CD4-positive, alpha-beta memory T cell (primary cell): Measurements from ENCODE around the gene ADAMTS16. TPM values are rescaled to one million over a fixed set of nuclear protein-coding genes. Genes with fewer than 3 reads are reported as not detected.

Source experiments
- CTCF ChIA-PET: fragments of 350-600 bp; sonication (Branson Sonifier 250); formaldehyde crosslinking; loops from one replicate; lab custom pipeline; 2021; ENCODE audit warnings: inconsistent platforms; ENCODE audit not compliant: partially characterized antibody; lab: Charles Lee
- POLR2A ChIA-PET: fragments of 350-600 bp; sonication (Branson Sonifier 250); formaldehyde crosslinking; loops from one replicate; lab custom pipeline; 2021; ENCODE audit not compliant: partially characterized antibody; lab: Charles Lee
- DNase-seq, 5 donors: peaks; one replicate each; pipeline versions ENCODE4 v3.0.0 to v3.0.0-alpha.2; 2020 to 2022; ENCODE audit warnings: mixed read lengths in 1 of 5
- H3K27ac ChIP-seq: one replicate; pipeline ENCODE4 v1.7.0; 2013; ENCODE audit warnings: low read depth, low read length
- H3K27me3 ChIP-seq: 2 replicates; pipeline ENCODE4 v1.7.0; 2013; ENCODE audit warnings: mild to moderate bottlenecking, low read length, moderate library complexity; ENCODE audit not compliant: insufficient read depth
- H3K36me3 ChIP-seq: 2 replicates; pipeline ENCODE4 v1.7.0; 2013; ENCODE audit warnings: mild to moderate bottlenecking, low read length, moderate library complexity; ENCODE audit not compliant: insufficient read depth
- H3K4me1 ChIP-seq: 2 replicates; pipeline ENCODE4 v1.7.0; 2013; ENCODE audit warnings: mild to moderate bottlenecking, low read length, moderate library complexity; ENCODE audit not compliant: insufficient read depth
- H3K4me3 ChIP-seq, 2 donors: one replicate each; pipeline ENCODE4 v1.7.0; 2013; ENCODE audit warnings: low read length in 2 of 2, mild to moderate bottlenecking in 1 of 2
- H3K9me3 ChIP-seq, 2 donors: one replicate each; pipeline ENCODE4 v1.7.0; 2013; ENCODE audit warnings: low read length in 2 of 2, control low read depth in 1 of 2; ENCODE audit not compliant: control insufficient read depth in 1 of 2
- H3K27ac Mint-ChIP-seq, 7 donors: one replicate each; pipeline ENCODE4 v1.8.0; 2020 to 2021; ENCODE audit warnings: mixed read lengths in 7 of 7, mild to moderate bottlenecking in 6 of 7, inconsistent platforms in 3 of 7, moderate library complexity in 3 of 7
- H3K27me3 Mint-ChIP-seq, 2 donors: one replicate each; pipeline ENCODE4 v1.8.0; 2020 to 2021; ENCODE audit warnings: mixed read lengths in 2 of 2
- H3K36me3 Mint-ChIP-seq, 2 donors: one replicate each; pipeline ENCODE4 v1.8.0; 2020 to 2021; ENCODE audit warnings: mixed read lengths in 2 of 2, inconsistent platforms in 1 of 2, mild to moderate bottlenecking in 1 of 2
- H3K4me1 Mint-ChIP-seq, 4 donors: one replicate each; pipeline ENCODE4 v1.8.0; 2020 to 2021; ENCODE audit warnings: mixed read lengths in 4 of 4, mild to moderate bottlenecking in 1 of 4
- H3K4me3 Mint-ChIP-seq, 8 donors: one replicate each; pipeline ENCODE4 v1.8.0; 2020 to 2021; ENCODE audit warnings: mixed read lengths in 8 of 8, mild to moderate bottlenecking in 7 of 8, moderate library complexity in 6 of 8, inconsistent platforms in 3 of 8
- H3K9me3 Mint-ChIP-seq, 8 donors: one replicate each; pipeline ENCODE4 v1.8.0; 2020 to 2021; ENCODE audit warnings: mixed read lengths in 8 of 8, mild to moderate bottlenecking in 5 of 8, inconsistent platforms in 3 of 8, moderate library complexity in 1 of 8
- intact Hi-C: fragments of 100-400 bp; cut with micrococcal nuclease; formaldehyde crosslinking; loops from one replicate; pipeline ENCODE4 v1.15.1; 2023
- polyA plus RNA-seq, 2 donors: library from polyadenylated mRNA; unstranded; fragments of 300-500 nt; fragmentation: Illumina TruSeq; gene quantifications; one replicate each; pipeline ENCODE4 v1.2.3, GENCODE V29; 2021
- total RNA-seq, 2 experiments: library from RNA; stranded (reverse); gene quantifications; one replicate each; pipeline ENCODE4 v1.2.3, GENCODE V29; 2021

The ADAMTS16 gene
- total and polyA plus RNA-seq, 4 experiments from 2014 or later, result not detected

- H3K9me3 ChIP-seq, result no peaks in the 10 kb centered on the region
- no peaks in the 10 kb centered on the region for H3K36me3 Mint-ChIP-seq
- H3K27ac Mint-ChIP-seq, result no peak overlapping the region
- H3K4me1 Mint-ChIP-seq, result no peaks in the 10 kb centered on the region
- no peak overlapping the region for H3K4me3 ChIP-seq
- H3K27me3 Mint-ChIP-seq, result peaks cover 0 to 4% of the 10 kb centered on the region in 2 donors
- POLR2A ChIA-PET, result no interaction called here
- H3K27me3 ChIP-seq, result no peaks in the 10 kb centered on the region
- no peaks in the 10 kb centered on the region for H3K4me1 ChIP-seq
- no peak overlapping the region for H3K27ac ChIP-seq
- peaks cover 2 to 23% (median 12%) of the 10 kb centered on the region in 8 donors for H3K9me3 Mint-ChIP-seq
- intact Hi-C loops, result no loop called here
- no peaks in the 10 kb centered on the region for H3K36me3 ChIP-seq
- DNase-seq, result no peak
- CTCF ChIA-PET, result no interaction called here
- no peak overlapping the region for H3K4me3 Mint-ChIP-seq
These were observed 145.8 kb downstream of the ADAMTS16 start for GRCh38 chr5:5285906-5286305.

GRCh38 chr5:5287419-5287818 lies 147.3 kb downstream of the ADAMTS16 start:
- H3K36me3 Mint-ChIP-seq, result no peaks in the 10 kb centered on the region
- H3K9me3 Mint-ChIP-seq, result peaks cover 0 to 20% (median 13%) of the 10 kb centered on the region in 8 donors
- H3K27me3 Mint-ChIP-seq, result peaks cover 0 to 4% of the 10 kb centered on the region in 2 donors
- H3K9me3 ChIP-seq, result no peaks in the 10 kb centered on the region
- H3K4me3 Mint-ChIP-seq, result no peak overlapping the region
- no peak overlapping the region for H3K27ac Mint-ChIP-seq
- intact Hi-C loops, result no loop called here
- H3K27me3 ChIP-seq, result no peaks in the 10 kb centered on the region
- no peaks in the 10 kb centered on the region for H3K4me1 Mint-ChIP-seq
- no peaks in the 10 kb centered on the region for H3K36me3 ChIP-seq
- CTCF ChIA-PET, result no interaction called here
- no peaks in the 10 kb centered on the region for H3K4me1 ChIP-seq
- no peak overlapping the region for H3K4me3 ChIP-seq
- H3K27ac ChIP-seq, result no peak overlapping the region
- DNase-seq, result no peak
- POLR2A ChIA-PET, result no interaction called here

- no peaks in the 10 kb centered on the region for H3K27me3 ChIP-seq
- H3K9me3 Mint-ChIP-seq, result peaks cover 0 to 18% (median 15%) of the 10 kb centered on the region in 8 donors
- peaks cover 0 to 1% of the 10 kb centered on the region in 2 donors for H3K27me3 Mint-ChIP-seq
- ChIA-PET POLR2A (no interaction called here), CTCF (no interaction called here)
- no peaks in the 10 kb centered on the region for H3K4me1 Mint-ChIP-seq
- H3K4me1 ChIP-seq, result no peaks in the 10 kb centered on the region
- no peak overlapping the region for H3K4me3 ChIP-seq
- no peak overlapping the region for H3K4me3 Mint-ChIP-seq
- H3K27ac ChIP-seq, result no peak overlapping the region
- no peak overlapping the region for H3K27ac Mint-ChIP-seq
- no peaks in the 10 kb centered on the region for H3K36me3 ChIP-seq
- no peaks in the 10 kb centered on the region for H3K36me3 Mint-ChIP-seq
- no peaks in the 10 kb centered on the region for H3K9me3 ChIP-seq
- no peak for DNase-seq
- intact Hi-C loops, result no loop called here
These were observed 148.1 kb downstream of the ADAMTS16 start for GRCh38 chr5:5288201-5288600.

- Histone ChIP-seq H3K4me3 (no peak overlapping the region), H3K27ac (no peak overlapping the region), H3K27me3 (no peaks in the 10 kb centered on the region), H3K36me3 (no peaks in the 10 kb centered on the region), H3K4me1 (no peaks in the 10 kb centered on the region), H3K9me3 (no peaks in the 10 kb centered on the region)
- Mint-ChIP-seq H3K9me3 (peaks cover 0 to 17% (median 10%) of the 10 kb centered on the region in 8 donors), H3K27ac (no peak overlapping the region), H3K4me1 (no peaks in the 10 kb centered on the region), H3K4me3 (no peak overlapping the region), H3K27me3 (peaks cover 0 to 1% of the 10 kb centered on the region in 2 donors), H3K36me3 (no peaks in the 10 kb centered on the region)
- DNase-seq, result no peak
- intact Hi-C loops, result no loop called here
- ChIA-PET CTCF (no interaction called here), POLR2A (no interaction called here)
These were observed 149.4 kb downstream of the ADAMTS16 start for GRCh38 chr5:5289537-5289936.

- Mint-ChIP-seq H3K27me3 (peaks cover 0 to under 1% of the 10 kb centered on the region in 2 donors), H3K9me3 (peaks cover 0 to 12% (median 7%) of the 10 kb centered on the region in 8 donors), H3K27ac (no peak overlapping the region), H3K36me3 (no peaks in the 10 kb centered on the region), H3K4me3 (no peak overlapping the region), H3K4me1 (no peaks in the 10 kb centered on the region)
- no peaks in the 10 kb centered on the region for H3K4me1 ChIP-seq
- CTCF ChIA-PET, result no interaction called here
- no peak overlapping the region for H3K27ac ChIP-seq
- intact Hi-C loops, result no loop called here
- no peaks in the 10 kb centered on the region for H3K36me3 ChIP-seq
- POLR2A ChIA-PET, result no interaction called here
- H3K27me3 ChIP-seq, result no peaks in the 10 kb centered on the region
- no peak for DNase-seq
- H3K9me3 ChIP-seq, result no peaks in the 10 kb centered on the region
- H3K4me3 ChIP-seq, result no peak overlapping the region
These were observed 150.7 kb downstream of the ADAMTS16 start for GRCh38 chr5:5290674-5291334.

GRCh38 chr5:5291357-5291756 lies 151.2 kb downstream of the ADAMTS16 start:
- Mint-ChIP-seq H3K4me3 (no peak overlapping the region), H3K36me3 (no peaks in the 10 kb centered on the region), H3K27ac (no peak overlapping the region), H3K27me3 (no peaks in the 10 kb centered on the region), H3K4me1 (no peaks in the 10 kb centered on the region), H3K9me3 (peaks cover 0 to 12% (median 6%) of the 10 kb centered on the region in 8 donors)
- POLR2A ChIA-PET, result no interaction called here
- no peaks in the 10 kb centered on the region for H3K9me3 ChIP-seq
- no peak overlapping the region for H3K4me3 ChIP-seq
- no peaks in the 10 kb centered on the region for H3K36me3 ChIP-seq
- DNase-seq, result no peak
- no peak overlapping the region for H3K27ac ChIP-seq
- H3K27me3 ChIP-seq, result no peaks in the 10 kb centered on the region
- intact Hi-C loops, result no loop called here
- no peaks in the 10 kb centered on the region for H3K4me1 ChIP-seq
- CTCF ChIA-PET, result no interaction called here

GRCh38 chr5:5293029-5293428 lies 152.9 kb downstream of the ADAMTS16 start:
- H3K36me3 Mint-ChIP-seq, result no peaks in the 10 kb centered on the region
- H3K27ac Mint-ChIP-seq, result no peak overlapping the region
- intact Hi-C loops, result no loop called here
- Histone ChIP-seq H3K4me1 (no peaks in the 10 kb centered on the region), H3K4me3 (no peak overlapping the region), H3K27me3 (no peaks in the 10 kb centered on the region), H3K36me3 (no peaks in the 10 kb centered on the region), H3K9me3 (no peaks in the 10 kb centered on the region), H3K27ac (no peak overlapping the region)
- no peak overlapping the region for H3K4me3 Mint-ChIP-seq
- H3K4me1 Mint-ChIP-seq, result no peaks in the 10 kb centered on the region
- DNase-seq, result no peak
- ChIA-PET POLR2A (no interaction called here), CTCF (no interaction called here)
- H3K27me3 Mint-ChIP-seq, result no peaks in the 10 kb centered on the region
- peaks cover 0 to 14% (median 7%) of the 10 kb centered on the region in 8 donors for H3K9me3 Mint-ChIP-seq
